ENCODE results near the gene XK.

- no peak for TF ChIP-seq EP300 (IDR thresholded peaks at IDR 0.05)
- TF ChIP-seq POLR2AphosphoS5 (IDR thresholded peaks at IDR 0.05), result no peak
- no peak for TF ChIP-seq CTCF (IDR thresholded peaks at IDR 0.05)
- no peak for TF ChIP-seq POLR2A (IDR thresholded peaks at IDR 0.05)
These were observed 1.4 kb downstream of the XK start for GRCh38 chrX:37686996-37687395.
